Hypothalamus (tissue), 51 donors: ENCODE results near the gene LRRC70.
"Not testable (repeated sequence)": the region's sequence is repeated elsewhere in the genome, so short reads cannot be mapped to it uniquely, and the experiment has no call there.

ENCODE experiments used
- DNase-seq, 51 donors: peaks; one replicate each; lab custom pipeline; 2025; lab: John Stamatoyannopoulos, UW

The LRRC70 gene

DNA sequence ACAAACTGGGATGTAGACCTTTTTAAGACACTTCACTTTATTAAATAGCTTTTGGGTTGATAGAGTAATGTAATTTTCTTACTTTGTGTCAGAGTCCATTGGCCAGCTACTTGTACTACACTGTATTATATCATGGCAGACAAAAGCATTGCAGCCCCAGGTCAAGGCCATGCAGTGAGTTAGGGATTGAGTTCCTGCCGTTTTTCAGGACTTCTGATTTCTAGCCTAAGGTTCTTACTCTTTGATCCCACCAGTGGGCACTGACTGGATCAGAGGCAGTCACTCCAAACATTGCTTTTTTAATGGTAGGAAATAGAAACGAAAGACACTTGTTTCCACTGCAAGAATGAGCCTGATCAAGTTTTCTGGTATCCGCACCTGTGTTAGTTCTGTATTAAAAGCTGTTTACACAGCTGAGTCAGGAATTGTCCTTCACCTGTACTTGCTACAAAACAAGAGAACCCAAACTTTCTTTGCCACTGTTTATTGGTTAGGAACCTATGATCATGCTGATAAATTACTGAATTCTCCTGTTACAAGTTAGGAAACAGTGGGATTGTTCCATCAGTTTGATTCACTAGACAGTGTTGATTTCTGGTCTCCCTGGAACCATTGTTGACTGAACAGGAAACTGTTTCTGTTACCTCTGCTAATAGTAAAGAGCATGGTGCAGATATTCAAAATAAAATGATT, 22.1 kb downstream of the LRRC70 start:
- no peak for DNase-seq

DNA sequence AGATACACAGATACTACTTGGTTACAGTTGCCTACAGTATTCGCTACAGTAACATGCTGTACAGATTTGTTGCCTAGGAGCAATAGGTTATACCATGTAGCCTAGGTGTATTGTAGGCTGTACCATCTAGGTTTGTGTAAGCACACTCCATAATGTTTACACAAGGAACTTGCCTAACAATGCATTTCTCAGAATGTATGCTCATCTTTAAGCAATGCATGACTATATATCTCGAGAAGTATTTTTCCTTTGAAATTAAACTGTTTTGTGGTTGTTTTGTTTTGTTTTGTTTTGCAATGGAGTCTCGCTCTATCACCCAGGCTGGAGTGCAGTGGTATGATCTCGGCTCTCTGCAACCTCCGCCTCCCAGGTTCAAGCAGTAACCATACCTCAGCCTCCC, 25.3 kb downstream of the LRRC70 start:
- DNase-seq, result no peak

- no peak for DNase-seq
These were observed 27.0 kb downstream of the LRRC70 start for GRCh38 chr5:62605638-62606037.

DNA sequence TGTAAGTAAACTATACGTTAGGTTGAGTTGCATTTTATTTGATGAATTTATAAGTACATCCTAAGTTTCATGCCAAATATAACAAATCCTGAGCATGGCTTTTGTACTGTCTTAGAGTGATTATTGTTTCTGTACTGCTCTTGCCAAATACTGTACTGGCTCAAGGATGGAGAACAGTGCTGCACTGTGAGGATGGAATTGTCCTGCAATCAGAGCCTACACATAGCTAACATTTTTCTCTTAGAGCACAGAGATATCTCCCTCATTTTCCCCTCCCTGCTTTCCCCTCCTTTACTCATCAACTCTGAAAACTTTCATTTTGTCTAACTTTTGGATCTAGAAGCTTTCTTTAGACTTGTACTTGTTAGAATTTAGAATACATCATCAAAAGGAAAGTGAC, 28.3 kb downstream of the LRRC70 start:
- no peak for DNase-seq

- no peak for DNase-seq
These were observed 29.0 kb downstream of the LRRC70 start for GRCh38 chr5:62607615-62608014.

DNA sequence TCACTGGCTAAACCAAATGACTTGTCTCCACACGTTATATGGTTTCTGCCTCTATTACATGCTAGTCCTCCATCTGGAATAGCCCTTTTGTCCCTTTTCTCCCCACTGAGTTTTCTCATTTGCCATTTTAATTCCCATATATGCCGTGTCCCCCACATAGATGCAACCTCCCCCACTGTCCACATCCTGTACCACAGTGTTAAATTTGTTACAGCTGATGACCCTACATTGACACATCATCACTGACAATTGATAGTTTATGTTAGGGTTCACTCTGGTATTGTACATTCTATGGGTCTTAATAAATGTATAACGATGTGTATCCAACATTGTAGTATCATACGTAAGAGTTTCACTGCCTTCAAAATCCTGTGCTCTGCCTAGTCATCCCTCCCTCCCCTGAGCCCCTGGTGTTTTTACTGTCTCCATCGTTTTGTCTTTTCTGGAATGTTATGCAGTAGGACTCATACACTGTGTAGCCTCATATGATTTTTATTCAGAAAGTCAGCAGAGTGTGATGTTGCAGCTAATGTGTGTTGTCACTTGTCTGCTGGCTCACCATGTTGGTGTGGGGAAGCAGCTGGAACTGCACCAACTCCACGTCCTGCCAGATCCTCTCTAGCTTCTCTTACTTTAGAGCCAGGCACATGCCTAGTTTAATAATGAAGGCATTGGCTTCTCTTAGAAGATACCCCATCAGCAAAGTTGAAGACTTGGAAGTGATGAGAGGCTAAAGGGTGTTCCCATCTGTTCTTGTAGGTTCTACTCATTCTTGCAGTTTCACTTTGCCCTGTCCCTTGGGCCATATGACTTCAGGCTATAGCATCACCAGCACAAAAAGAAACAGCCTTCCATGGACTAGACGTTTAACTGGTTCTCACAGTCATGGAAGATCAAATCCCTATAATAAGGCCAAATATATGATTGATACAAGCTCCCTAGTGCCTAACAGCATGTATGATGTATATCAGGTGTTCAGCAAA, 30.2 kb downstream of the LRRC70 start:
- DNase-seq, result peak in 7 of 51 donors; percentile 5 to 32 (median 7)

DNA sequence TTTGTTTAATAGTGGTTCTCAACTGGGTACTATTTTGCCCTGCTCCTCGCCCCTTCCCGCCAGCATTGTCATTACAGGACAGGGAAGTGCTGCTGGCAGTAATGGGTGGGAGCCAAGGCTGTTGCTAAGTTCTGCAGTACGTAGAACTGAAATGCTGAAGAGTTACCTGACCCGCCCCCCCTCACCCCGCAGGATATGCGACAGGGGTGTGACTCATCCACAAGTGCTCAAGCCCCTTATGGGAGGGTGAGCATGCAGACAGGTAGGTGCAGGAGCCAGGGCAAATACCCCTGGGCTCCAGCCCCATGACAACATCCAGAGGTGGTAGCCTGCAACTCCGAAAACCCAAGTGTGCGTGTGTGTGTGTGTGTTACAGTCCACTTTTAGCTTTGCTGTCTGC, 35.7 kb downstream of the LRRC70 start:
- no peak for DNase-seq

- DNase-seq, result no peak
These were observed 38.1 kb downstream of the LRRC70 start for GRCh38 chr5:62616615-62617277.

DNA sequence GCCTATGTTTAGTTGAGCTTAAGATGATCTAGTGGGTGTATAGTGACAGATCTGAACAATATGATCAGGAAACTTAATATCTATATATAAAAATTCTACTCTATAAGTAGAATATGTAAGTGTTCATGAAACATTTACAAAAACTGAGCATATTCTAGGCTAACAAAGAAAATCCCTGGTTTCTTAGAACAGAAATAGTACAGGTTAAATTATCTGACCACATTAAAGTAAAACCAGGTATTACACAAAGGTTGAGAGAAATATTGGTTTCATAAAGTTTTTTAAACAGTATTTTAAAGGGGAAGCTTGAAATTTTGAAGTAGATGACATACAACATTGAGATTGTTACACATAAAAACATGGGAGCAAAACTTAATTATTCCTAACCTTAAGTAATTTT, 39.3 kb downstream of the LRRC70 start:
- no peak for DNase-seq

DNA sequence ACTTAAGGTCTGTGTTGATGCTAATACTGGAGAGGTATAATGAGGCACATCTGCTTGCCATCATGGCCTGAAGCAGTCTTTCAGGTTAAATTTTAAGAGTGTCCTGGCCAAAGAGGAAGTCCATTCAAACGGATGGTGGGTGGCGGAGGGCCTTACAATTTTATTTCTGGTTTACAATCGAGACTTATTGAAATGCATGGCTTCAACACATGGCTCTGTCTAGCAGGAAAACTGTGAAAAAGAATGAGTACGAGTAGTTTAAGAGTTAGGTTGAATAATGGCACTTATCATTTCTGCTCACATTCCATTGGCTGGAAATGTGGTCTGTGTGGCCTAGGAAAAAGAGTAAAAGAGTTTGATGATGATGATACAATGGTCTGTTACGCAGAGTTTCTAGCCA, 42.1 kb downstream of the LRRC70 start:
- DNase-seq, result no peak

GRCh38 chr5:62621280-62621679, 42.7 kb downstream of the LRRC70 start:
- DNase-seq, result no peak

DNA sequence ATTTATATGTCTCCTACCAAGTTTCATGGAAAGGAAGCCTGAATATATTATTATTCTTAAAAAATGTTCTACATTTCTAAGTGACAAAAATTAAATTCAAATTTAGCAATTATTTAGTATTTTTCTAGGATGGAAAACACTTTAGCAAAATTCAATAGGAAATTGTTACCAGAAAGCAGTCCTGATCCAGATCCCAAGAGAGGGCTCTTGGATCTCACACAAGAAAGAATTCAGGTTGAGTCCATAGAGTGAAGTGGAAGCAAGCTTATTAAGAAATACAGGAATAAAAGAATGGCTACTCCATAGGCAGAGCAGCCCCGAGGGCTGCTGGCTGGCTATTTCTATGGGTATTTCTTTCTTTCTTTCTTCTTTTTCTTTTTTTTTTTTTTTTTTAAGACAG, 44.7 kb downstream of the LRRC70 start:
- no peak for DNase-seq

- DNase-seq, result not testable (repeated sequence)
These were observed 45.8 kb downstream of the LRRC70 start for GRCh38 chr5:62624436-62624835.

DNA sequence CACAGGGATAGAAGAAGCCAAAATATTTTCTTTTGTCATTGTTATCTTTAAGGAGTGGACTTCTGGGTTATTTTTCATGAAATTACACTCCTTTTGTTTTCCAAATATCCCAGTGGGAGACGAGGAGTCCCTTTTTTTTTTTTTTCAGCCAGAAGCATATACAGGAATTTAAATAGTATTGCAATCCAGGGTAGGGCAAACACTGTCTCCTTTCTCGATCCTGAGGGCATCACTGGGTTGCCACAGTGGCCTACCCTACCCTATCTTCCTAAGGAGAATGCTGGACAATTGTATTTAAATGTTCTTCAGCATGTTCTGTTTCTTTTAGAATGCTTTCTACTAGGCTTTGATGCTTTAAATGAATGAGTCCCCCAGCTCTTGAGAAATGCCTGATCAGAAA, 47.9 kb downstream of the LRRC70 start:
- DNase-seq, result no peak

- DNase-seq, result no peak
These were observed 48.5 kb downstream of the LRRC70 start for GRCh38 chr5:62627121-62627520.

DNA sequence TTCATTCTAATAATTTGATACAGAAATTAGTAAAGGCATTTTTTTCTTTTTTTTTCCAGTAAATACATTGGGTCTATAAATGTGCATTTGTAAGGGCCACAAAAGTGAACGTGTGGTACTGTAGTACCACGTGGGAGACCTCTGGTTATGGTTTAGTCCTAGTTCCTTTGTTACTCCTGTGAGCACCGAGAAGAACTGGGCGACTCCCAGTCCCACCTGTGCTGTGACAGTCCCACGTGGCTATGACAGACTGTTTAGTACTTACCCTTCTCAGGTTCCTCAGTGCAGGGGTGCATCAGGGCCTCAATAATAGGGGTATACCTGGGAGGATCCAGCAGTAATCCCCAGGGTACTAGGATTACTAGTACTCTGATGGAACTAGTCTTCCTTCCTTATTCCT, 49.3 kb downstream of the LRRC70 start:
- DNase-seq, result no peak
